T-helper 2 cell (primary cell): ENCODE results near the gene ODAPH.
"Not testable (repeated sequence)": the region's sequence is repeated elsewhere in the genome, so short reads cannot be mapped to it uniquely, and the experiment has no call there.

ENCODE experiments used
- DNase-seq, 5 experiments: peaks; one replicate each; pipeline versions ENCODE4 v3.0.0 to v3.0.0-alpha.2; 2012 to 2022
- total RNA-seq, 2 donors: gene quantifications; one replicate each; lab custom pipeline; 2026; lab: John Stamatoyannopoulos, UW

The ODAPH gene, protein sequence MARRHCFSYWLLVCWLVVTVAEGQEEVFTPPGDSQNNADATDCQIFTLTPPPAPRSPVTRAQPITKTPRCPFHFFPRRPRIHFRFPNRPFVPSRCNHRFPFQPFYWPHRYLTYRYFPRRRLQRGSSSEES
- total RNA-seq, result 0.07 to 0.94 reads per million in 2 donors

DNA sequence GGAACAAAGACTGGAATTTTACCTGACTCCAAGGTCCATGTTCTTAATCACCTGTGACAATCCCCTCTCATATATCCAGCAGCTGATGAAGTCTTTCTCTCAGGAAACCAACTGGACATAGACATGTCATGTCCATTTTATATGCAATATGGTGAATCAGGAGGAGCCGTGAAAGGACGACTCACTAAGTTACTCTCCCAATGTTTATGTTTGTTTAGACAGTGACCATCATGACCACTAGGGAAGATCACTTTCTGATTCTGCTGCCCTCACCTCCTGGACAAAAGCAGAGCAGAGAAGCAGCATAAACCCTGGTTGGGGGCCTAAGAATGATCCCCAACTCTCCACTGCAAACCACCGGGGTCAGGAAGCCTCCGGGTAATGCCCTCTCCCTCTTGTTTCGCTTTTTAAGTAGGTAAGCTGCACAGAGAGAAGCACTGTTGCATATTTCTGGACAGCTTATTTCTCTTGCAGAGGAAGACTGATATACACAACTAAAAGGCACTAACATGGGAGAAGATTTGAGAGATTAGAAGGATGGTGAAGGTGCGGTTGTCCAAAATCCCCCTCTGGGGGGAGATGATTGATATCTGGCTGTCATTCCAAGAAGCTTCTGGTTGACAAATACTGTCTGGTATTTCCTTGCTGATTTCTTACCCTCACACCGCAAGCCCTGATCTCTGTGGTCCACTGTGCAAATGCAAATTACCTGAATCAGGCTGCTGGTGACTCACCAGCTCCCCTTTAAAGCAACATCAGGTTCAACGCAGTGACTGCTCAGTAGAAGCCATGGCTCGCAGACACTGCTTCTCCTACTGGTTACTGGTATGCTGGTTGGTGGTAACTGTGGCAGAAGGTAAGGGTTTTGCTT is at the start of gene ODAPH:
Gene ODAPH, plus strand, starts transcription at position 773 of the 871 bp plus-strand sequence. Its CDS starts 17 bp downstream, at position 790.
- peak in 1 of 5 experiments; percentile 75 for DNase-seq

DNA sequence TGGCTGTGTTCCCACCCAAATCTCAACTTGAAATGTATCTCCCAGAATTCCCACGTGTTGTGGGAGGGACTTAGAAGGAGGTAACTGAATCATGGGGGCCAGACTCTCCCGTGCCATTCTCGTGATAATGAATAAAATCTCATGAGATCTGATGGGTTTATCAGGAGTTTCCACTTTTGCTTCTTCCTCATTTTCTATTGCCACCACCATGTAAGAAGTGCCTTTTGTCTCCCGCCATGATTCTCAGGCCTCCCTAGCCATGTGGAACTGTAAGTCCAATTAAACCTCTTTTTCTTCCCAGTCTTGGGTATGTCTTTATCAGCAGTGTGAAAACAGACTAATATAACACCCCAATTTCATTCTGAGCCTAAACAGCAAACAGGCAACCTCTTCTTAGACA is 46.3 kb upstream of the ODAPH start:
- DNase-seq, result not testable (repeated sequence)

DNA sequence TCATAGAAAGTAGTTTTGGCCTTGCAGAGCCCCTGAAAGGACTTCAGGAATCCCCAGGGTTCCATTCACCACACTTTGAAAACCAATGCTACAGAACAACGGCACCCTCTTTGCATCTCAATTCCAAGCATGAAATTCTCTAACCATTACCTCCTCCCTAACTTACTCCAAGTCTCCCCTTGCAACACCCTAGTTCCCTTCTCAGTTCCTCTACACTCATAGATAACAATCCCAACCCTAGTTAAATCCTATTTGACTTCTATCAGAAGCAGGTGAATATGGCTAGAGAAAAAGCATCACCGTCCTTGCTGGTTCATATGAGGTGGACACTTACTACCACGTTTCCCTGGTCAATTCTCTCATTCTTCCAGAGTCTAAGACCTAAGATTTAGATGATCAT is 44.0 kb upstream of the ODAPH start:
- no peak for DNase-seq

DNA sequence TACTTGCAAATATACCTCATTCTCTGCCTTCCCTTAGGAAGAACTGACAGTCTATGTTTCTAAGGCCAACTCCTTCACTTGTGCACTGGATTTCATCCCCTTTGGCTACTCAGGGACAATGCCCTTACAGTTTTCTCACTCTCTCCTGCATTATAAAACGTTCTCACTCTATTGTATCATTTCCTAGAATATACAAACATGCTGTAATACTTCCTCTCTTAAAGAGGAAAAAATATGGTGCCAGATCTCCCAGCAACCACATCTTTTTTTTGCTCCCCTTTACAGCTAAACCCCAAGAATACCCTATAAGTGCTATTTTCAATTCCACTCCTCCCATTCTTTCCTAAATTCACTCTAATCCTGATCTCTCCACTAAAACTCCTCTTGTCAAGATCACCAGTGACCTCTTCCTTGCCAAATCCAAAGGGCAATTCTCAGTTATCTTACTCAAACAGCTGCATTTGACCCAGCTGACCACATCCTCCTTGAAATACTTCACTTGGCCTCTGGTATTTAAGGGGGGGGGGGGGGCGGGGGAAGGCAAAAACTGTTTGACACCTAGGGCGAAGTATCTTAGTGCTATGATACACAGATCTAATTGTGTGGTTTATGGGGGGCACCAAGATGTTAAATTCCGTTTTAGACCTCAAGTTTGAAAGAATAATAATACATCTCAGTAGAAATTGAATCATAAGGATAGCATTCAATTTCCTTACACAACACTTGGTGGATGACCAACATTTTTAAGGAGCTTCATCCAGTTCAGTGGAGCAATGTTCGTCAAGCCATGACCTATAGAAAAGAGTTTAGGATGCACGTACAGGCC is 43.3 kb upstream of the ODAPH start:
- DNase-seq, result peak in 2 of 5 experiments; percentile 10 to 54

DNA sequence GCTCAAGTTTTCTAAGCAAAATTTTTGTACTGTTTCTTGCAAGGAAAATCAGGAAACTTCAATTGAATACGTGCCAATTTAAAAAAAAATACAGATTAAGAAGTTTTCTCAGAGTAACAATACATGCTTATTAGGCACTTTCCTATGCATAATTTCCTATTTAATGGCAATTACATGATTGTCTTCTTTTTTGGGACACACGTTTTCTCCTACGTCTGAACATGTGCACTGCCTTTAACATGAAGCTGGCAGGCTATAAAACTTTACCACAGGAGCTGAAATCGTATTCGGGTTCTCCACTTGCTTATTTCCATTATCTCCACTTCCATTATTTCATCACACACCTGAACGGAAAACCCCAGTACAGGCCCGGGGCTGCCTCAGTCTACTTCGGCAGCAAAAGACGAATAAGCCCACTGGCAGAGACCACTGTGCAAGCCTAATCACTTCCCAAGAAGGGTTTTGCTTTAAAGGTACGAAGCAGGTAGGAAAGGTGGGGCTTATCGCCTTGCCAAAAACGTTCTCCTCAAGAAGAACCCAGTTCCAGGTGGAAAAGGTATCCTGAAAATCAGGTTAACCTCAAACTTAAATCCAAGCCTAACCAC is 42.2 kb upstream of the ODAPH start:
- peak in 1 of 5 experiments; percentile 19 for DNase-seq

DNA sequence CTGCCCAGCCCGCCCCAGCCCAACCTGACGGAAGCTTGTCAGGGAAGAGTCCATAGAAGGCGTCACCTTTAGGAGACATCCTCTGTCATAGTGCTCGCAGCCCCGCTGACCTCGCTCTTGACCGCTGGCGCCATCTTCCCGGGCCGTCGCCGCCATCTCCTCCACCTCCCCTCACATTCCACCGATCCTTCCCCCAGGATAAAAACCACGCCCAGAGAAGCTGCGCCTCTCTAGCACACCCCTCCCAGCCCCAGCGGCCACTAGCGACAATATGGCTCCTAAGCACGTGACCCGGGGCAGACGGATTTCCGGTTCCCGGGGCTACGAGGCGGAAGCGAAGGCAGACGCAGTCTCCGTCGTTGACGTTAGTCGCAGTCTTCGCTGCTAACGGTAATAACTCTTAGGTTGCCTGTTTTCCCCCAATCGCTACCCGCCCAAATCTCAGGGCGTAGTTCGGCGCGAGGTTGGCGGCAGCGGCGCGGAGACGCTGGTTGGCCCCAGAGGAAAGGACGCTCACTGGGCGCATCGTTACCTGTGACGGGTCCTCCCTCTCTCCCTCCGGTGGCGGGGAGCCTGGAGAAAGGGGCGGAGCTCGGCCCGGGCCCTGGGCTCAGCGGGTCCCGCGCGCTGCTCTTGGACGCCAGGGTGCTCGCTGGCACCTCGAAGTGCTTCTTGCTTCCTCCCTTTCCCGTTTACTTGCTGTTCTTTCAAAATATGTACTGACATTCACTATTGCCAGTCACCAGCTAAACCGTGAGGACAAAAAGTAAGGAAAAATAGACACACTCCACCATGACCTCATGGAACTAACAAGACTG is 41.5 kb upstream of the ODAPH start, which contains the start of the genes RCHY1 and THAP6:
Gene RCHY1, minus strand, starts transcription at position 273 of the 818 bp plus-strand sequence. Its CDS starts 117 bp downstream, at position 156.
Gene THAP6, plus strand, starts transcription at position 343 of the 818 bp plus-strand sequence. CDS start 980 bp downstream, outside the sequence.
- DNase-seq, result peak; percentile 80 to 96 (median 91)

DNA sequence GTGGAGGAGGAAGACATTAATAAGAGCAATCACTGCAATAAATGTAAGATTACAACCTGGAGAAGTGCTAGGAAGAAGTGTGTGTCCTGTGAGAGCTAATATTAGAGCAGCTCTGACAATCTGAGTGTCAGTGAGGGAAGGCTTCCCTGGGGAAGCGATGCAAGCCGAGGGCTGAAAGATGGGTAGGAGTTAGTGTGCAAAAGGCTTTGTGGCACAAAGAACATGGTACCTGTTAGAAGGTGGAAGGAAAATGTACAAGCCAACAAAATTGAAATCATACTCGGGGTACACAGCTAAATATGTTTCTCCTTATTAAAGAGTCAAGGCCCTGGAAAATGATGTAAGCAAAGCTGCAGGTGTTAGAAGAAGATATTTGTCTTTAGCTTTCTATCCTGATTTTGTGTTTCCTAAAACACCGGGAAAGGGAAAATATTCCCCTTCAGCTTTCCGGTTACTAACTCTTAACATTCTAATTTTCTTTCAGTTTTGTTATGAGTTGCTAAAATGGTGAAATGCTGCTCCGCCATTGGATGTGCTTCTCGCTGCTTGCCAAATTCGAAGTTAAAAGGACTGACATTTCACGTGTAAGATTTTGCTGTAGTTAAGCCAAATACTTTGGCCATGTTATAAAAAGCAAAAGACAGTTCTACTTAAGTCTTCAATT is 40.8 kb upstream of the ODAPH start:
- DNase-seq, result peak in 3 of 5 experiments; percentile 15 to 83 (median 21)

DNA sequence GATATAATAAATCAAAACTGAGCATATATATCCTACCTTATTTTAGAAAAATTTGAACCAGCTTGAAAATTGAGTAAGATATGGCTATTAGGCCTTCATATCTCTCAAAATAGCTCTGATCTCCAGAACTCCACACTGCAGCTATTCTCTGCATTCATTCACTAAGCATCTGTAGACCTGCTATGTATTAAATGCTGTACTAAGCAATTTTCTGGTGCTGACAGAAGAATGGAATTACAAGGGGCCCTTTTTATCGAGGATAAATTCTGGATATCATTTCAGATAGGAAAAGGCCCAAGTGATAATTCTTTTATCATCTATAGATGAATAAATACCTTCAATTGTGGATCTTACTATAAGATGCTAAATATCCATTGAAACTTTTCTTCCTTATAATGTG is 39.7 kb upstream of the ODAPH start:
- no peak for DNase-seq

DNA sequence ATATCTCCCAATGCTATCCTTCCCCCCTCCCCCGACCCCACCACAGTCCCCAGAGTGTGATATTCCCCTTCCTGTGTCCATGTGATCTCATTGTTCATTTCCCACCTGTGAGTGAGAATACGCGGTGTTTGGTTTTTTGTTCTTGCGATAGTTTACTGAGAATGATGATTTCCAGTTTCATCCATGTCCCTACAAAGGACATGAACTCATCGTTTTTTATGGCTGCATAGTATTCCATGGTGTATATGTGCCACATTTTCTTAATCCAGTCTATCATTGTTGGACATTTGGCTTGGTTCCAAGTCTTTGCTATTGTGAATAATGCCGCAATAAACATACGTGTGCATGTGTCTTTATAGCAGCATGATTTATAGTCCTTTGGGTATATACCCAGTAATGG is 36.4 kb upstream of the ODAPH start:
- DNase-seq, result not testable (repeated sequence)

DNA sequence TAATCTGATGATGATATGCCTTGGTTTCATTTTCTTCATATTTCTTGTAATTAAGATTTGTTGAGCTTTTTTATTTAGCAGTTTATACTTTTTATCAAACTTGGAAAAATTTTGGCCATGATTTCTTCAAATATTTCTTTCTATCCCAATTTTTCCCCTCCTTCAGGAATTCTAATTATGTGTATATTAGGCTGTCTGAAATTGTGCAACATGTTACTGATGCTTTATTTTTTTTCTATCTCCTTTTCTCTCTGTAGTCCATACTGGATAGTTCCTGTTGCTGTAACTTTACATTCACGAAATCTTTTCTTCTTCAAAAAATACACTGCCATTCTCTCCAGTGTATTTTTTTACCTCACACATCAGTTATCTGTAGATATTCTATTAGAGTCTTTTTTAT is 30.8 kb upstream of the ODAPH start:
- DNase-seq, result no peak

DNA sequence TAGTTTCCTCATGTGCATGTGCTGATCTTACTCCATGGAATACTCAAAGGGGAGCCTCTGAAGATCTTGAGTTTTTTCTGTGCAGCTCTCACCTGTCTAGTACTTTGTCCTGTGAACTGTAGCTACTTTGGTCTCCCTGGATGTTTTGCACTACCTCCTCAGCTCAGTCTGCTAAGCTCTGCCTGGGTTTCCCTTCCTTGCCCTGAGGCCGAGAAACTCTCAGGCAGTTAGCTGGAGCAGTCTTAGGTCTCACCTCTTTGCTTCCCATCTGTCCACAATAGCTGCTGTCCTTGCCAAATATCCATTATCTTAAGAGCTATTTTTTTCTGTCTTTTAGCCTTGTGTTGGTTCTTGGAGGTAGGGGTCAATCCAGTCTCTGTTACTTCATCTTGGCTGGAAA is 30.0 kb upstream of the ODAPH start:
- no peak for DNase-seq

DNA sequence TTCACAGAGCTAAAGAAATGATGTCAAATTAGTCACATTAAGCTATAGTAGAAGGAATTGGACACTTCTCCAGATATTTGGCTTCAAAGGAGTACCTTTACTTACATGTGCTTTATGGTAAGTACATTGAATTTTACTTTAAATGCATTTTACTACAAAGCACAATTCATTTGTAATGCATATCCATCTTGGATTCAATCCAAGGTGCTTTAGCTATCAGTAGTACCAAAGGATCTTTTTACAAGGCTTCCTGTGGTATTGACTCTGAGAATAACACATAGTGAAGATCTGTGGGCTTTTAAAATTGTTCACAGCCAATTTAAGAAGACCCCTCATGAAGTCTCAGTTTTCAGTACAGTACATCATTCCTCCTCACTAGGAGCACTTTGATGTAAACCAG is 28.4 kb upstream of the ODAPH start:
- no peak for DNase-seq

DNA sequence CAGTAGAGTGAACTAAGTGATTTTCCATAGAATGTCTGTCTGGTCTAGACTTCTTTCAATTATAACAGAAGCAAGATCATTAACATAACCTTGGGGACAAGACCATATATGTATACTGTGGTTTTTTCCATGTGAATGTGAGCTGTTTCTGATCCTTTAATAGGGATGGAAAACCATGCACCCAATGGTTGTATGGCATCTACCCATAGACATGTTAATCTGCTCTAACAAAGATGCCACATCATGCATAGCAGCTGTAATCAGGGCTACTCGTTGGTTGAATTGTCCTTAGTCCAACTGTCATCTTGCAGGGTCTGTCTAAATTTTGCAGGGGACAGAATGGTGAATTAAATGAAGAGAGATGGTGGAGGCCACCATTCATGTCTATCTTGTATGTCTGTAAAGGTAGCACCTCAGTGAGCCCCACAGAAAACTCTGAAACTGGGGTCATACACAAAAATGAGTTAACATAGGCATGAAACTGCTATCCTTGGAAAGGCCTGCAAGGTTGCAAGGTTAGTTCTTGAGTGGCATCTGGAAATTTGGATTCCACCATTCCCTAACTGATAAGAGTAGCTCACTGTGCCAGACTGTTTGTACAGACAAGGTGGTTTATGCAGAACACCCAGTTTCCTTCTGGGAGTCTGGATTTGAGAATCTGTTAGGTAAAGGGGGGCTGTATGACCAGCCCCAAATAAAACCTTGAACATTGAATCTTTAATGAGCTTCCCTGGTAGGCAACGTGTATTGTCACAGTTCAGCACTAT is 25.1 kb upstream of the ODAPH start:
- no peak for DNase-seq

DNA sequence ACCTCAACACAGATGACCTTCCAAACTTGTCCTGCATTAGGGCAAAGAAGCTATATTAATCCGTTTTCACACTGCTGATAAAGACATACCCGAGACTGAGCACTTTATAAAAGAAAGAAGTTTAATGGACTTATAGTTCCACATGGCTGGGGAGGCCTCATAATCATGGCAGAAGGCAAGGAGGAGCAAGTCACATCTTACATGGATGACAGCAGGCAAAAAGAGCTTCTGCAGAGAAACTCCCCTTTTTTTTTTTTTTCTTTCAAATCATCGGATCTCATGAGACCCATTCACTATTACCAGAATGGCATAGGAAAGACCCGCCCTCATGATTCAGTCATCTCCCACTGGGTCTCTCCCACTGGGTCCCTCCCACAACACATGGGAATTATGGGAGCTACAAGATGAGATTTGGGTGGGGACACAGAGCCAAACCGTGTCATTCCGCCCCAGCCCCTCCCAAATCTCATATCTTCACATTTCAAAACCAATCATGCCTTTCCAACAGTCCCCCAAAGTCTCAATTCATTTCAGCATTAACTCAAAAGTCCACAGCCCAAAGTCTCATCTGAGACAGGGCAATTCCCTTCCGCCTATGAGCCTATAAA is 24.2 kb upstream of the ODAPH start:
- not testable (repeated sequence) for DNase-seq

DNA sequence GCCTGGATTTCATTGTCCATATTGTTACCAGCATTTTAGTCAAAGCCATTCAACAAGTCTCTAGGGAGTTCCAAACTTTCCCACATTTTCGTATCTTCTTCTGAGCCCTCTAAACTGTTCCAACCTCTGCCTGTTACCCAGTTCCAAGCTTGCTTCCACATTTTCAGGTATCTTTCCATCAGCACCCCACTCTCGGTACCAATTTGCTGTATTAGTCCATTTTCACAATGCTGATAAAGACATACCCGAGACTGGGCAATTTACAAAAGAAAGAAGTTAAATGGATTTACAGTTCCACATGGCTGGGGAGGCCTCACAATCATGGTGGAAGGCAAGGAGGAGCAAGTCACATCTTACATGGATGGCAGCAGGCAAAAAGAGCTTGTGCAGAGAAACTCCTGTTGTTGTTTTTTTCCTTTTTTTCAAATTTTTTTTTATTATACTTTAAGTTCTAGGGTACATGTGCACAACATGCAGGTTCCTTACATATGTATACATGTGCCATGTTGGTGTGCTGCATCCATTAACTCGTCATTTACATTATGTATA is 22.5 kb upstream of the ODAPH start:
- not testable (repeated sequence) for DNase-seq

DNA sequence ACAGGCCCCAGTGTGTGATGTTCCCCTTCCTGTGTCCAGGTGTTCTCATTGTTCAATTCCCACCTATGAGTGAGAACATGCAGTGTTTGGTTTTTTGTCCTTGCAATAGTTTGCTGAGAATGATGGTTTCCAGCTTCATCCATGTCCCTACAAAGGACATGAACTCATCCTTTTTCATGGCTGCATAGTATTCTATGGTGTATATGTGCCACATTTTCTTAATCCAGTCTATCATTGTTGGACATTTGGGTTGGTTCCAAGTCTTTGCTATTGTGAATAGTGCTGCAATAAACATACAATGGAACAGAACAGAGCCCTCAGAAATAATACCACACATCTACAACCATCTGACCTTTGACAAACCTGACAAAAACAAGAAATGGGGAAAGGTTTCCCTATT is 21.9 kb upstream of the ODAPH start:
- not testable (repeated sequence) for DNase-seq

DNA sequence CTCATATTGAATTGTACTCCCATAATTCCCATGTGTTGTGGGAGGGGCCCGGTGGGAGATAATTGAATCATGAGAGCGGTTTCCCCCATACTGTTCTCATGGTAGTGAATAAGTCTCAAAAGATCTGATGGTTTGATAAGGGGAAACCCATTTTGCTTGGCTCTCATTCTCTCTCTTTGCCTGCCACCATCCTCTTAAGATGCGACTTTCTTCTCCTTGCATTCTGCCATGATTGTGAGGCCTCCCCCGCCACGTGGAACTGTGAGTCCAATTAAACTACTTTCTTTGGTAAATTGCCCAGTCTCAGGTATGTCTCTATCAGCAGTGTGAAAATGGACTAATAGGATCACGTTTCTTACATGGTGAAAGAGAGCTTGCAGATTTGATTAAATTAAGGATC is 18.6 kb upstream of the ODAPH start:
- not testable (repeated sequence) for DNase-seq

DNA sequence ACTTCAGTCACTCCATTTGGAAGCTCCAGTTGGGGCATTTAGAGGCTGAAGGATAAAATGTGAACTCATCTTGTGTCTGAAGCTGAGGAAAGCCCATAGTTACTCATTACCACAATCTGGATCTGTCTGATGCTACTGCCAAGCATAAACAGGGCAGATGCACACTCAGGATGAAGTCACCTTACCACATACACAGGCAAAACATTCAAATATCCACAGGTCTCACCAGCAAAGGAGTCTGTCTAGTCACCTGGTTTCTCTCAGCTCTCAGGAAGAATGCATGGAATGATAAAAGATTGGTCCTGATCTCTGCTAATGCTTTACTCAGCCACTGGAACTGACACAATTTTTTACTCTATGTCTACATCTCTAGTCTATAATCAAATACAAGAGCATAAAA is 13.0 kb upstream of the ODAPH start:
- no peak for DNase-seq

DNA sequence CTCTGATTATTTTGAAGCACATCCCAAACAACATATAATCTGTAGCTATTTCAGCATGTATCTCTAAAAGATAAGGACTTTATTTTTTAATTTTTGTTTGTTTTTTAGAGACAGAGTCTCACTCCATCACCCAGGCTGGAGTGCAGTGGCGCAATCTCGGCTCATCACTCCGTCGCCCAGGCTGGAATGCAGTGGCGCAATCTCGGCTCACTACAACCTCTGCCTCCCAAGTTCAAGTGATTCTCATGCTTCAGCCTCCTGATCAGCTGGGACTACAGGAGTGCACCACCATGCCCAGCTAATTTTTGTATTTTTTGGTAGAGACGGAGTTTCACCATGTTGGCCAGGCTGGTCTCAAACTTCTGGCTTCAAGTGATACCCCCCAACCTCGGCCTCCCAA is 11.6 kb upstream of the ODAPH start:
- DNase-seq, result not testable (repeated sequence)
